SHP77 (cell line): ENCODE measurements around the gene HOXA1.

Experiments
- DNase-seq, 2 experiments: peaks; one replicate each; lab custom pipeline; 2025; lab: John Stamatoyannopoulos, UW

The HOXA1 gene

DNA sequence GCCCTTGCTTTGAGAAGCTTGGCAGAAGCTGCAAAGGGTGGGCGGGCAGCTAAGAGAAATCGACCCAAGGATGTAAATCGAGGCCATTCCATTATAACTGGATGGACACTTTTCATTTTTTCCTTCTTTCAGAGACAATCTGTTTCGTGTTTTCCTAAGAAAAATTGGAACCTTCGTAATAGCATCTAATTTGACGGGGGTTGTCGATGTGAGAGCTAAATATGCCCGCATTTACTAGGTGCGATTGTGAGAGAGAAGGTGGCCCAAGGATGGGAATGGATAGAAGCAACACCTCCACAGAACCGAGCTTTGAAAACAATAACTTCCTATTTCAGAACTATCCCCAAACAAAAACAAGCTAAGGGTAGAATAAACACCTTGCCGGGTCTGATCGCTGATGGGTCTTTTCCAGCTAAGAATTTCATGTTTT is 35.6 kb upstream of the HOXA1 start:
- no peak for DNase-seq

DNA sequence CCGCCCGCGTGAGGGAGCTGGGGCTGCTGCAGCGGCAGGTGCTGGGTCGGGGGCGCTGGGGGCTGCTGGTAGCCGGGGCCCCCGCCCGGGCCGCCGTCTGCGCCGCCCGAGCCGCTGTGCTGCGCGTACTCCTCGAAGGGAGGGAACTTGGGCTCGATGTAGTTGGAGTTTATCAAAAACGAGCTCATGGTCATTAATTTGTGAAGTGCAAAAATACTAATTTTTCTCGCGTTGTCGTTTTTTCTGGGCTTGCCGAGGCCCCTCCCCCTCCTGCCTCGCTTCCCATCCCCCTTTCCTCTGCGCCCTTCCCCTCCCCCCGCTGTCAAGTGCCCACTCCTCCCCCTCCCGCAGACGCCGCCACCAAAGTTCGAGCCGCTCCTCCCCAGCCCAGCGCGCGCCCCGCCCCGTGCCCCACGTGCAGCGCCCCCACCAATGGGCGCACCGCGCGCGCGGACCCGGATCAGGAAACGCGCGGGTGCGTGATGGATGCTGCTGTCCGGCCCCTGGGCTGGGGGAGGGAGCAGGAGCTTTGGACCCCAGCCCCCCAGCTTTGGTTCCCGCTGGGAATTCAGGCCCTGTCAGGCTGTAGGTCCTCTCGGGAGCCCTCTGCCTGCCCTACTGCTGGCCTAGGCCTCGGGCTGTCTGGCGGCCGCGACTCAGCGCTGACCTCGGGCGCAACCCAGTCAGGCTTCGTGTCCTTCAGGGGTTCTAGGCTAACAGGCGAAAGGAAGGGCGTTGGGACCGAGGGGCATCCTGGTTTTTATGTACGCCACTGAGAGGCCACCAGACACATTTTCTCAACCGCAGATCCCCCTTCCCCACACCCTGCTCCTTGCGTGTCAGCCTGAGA is 35.0 kb upstream of the HOXA1 start, which contains the start of gene HOXA4:
Gene HOXA4, minus strand, starts transcription at position 218 of the 850 bp plus-strand sequence. Its CDS starts 24 bp downstream, at position 194.
- DNase-seq: no peak

DNA sequence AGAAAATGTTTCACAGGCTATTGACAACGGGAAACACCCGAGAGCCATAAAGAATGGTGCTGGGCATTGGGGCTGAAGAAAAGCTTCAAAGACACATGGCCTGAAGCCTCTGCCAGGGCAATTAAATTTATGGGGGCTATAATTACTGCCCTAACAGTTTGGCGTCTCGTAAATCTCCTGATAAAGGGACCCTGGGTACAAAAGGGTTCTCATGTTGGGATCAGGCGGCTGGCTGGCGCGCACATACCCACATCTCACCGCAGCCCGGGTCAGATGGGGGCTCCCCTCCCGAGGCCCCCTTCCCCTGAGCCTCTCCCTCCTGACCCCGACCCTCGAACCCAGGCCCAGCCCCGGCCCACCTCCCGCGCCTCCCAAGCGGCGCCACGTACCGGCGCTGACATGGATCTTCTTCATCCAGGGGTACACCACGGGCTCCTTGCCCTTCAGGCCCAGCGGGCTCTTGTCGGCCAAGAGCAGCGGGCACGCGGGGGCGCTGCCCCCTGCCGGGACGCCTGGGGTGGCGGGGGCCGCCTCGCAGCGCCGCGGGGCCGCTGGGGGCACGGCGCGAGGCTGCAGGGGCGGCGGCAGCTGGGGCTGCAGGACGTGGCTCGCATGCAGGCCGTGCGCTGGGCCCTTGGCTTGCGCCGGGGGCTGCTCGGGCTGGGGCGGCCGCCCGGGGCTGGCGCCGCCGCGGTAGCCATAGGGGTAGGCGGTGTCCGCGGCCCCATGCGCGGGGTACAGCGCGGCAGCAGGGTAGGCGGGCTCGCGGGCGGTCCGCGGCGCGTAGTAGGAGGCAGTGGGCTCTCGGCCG is 34.1 kb upstream of the HOXA1 start:
- no peak for DNase-seq

DNA sequence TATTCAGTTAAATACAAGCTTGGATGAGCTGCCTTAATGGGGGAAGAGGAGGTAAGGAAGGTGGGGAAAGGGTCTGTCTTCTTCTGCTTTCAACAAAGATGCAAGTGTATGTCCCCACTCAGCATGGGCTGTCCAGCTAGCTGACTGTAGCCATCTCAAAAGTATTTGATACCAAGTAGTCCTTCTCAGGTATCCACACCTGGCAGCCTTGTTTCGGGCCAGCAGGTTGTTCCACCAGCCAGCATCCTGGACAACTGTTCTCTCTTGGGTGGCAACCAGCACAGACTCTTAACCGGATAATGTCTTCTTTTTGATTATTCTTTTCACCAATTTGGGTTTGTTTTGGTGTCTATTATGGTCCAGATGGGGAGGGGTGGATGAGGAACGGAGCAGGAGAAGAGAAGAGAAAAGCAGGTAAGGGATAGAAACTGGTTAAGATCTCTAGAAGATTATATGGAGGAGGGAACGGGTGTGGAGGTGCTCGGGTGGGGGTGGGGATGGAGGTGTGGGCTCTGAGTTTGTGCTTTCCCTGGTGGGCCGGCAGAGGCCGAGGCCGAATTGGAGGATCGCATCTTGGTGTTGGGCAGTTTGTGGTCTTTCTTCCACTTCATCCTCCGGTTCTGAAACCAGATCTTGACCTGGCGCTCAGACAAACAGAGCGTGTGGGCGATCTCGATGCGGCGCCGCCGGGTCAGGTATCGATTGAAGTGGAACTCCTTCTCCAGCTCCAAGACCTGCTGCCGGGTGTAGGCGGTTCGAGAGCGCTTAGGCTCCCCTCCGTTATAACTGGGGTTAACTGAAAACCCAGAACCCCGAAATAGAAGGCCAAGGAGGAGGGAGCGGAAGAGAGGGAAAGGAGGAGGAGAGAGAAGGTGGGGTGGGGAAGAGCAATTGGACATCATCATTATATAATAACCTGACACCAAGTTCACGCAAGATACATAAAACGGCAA is 33.3 kb upstream of the HOXA1 start:
- no peak for DNase-seq

DNA sequence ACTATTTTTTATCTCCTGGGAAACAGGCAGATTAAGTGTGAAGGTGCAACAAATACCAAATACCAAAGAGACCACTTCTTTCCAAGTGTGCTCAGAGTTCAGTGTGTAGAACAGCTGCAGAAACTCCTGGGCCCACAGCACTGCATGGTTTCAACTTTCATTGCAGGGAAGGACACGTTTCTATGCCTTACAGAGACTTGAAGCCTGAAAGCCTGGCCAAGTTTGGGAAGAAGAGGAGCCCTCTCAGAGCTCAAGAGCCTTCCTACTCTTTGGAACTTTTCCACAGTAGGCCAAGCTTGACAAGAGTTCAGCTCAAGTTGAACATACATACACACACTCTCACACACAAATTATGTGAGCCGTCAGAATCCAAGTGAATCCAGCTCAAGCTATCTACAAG is 32.2 kb upstream of the HOXA1 start:
- DNase-seq: no peak

DNA sequence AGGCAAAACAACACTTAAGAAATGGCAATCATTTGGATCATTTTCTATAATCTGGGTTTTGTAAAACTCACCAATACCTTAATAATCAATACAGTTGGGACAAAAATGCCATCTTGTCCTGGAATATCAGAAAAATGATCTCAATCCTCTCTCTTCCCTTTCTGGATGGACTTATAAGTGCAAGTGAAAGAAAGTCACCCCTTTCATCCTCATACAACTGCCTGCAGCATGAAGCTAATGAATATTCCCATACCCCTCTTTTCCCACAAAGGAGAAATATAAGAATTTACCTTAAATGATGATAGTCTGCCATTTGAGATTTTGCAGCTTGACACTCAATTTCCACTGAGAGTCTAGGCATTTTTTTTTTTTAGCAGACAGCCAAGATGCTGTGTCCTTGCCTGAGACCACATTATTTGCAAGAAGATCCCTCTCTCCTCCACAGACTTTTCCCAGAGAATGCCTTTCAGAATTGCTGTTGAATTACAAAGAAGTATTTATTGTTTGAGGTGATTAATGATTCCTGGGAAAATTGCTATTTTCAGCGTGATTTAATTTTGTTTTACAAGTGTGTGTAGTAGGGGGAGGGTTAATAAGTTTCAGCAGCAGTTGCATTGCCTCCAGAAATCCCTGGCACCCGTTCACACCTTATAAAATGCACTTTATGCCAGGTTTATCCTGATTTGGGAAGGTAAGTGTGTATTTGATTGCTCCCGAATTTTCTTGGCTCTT is 31.0 kb upstream of the HOXA1 start:
- no peak for DNase-seq

DNA sequence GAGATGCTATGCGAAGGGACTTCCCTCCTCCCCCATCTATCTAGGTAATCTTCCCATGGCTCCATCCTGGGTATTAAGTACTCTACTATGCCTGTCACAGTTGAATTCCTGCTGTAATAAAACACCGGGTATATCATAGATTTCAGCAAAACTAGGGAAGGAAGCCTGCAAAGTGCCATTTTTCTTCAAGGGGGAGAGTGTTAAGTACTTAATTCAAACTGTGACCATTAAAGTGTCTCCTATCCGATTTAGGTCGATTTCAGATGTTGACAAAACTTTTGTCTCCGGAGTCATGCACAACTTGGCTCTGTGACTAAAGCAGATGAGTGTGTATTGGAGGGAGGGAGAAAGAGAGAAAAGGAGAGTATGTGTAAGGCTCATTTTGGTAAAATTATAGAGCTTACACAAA is 30.2 kb upstream of the HOXA1 start:
- no peak for DNase-seq

DNA sequence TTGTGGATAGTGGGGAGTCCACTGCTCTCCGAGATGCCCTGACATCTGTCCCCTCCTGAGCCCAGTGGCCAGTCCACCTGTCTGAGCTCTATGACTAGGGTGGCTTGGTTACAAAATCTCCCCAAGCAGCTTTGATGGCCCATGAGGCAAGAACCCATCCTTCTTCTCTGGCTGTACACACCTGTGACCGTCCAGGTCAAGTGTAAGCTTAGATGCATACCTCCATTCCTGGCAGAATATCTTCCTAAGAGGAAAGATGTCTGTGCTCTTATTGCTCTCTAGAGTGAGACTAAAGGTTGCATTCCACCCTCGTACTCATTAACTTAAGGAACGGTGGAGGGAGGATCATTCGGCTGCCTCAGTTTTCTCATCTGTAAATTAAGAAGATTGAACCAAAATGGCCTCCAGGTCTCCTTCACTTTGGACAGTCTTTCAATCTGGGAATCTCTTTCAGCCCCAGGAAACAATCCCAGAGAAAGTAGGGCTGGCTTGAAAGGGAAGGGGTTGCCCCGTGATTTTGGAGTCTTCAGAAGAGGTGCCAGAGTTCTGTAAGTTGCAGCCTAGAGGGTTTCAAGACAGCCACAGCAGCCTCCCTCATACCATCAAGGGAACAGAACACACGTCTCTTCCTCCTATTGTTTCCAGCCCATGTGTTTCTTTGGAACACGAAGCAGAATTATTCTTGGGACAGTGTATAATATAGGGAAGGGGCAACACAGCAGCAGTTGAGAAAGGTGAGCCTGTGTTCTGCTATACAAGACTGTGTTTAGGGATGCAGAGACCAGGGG is 29.3 kb upstream of the HOXA1 start:
- no peak for DNase-seq

DNA sequence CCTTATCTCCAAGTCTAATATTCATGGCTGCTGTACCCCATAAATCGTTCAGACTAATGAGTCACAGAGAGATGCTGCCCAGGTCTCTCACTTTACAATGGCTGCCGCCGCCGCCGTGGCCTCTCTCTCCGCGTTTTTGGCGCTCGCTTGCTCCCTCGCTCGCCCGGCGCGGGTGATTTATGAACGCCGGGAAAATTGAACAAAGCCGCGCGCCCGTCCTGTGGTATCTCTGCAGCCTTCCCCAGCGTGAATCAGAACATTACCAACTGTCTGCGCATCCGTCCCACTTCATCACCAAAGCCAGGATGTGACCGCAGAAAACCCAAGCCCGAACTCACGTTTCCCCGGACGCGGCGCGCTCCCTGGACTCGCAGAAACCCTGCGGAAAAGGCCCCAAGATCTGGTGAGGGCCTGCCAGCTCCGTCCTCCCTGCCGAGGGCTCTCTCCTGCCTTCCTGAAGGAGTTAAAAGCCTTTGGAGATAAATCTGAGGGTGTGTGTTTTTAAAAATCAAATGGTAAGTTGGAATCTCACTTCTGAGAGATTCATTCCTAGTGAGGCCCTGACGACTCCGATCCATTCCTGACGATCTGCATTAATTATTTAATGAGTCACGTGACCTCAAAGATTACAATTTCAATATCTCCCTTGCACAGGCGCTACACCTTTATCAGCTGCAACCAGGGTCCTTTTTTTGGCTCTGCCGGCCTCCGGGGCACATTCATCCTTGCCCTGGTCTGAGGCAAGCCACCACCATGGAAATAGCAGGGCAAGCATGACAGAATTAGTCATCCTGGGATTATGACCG is 28.5 kb upstream of the HOXA1 start:
- DNase-seq: no peak

DNA sequence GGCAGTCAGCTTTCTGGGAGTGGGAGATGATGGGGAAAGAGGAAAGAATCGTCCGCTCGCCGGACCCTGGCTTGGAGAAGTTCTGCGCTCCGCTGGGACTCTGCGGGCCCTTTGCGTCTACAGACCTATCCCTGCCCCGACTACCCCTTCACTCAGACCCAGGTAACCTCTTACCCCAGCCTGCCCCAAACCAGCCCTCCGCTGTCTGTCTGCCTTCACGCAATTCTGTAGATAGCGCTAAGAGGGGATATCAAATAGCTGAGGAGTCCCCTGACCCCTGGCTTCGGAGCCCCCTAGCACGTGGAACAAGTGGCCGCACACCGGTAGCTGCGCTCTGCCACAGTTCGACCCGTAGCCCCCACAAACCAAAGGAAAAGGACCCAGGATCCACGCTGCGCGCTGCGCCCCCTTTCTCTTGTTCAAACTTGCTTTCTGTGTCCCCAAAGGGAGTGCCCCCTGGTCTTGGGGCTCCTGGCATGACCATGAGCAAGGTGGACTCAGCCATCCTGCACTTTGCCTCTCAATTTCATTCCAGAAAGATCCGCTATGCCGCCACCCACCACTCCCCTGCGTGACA is 27.8 kb upstream of the HOXA1 start:
- no peak for DNase-seq

DNA sequence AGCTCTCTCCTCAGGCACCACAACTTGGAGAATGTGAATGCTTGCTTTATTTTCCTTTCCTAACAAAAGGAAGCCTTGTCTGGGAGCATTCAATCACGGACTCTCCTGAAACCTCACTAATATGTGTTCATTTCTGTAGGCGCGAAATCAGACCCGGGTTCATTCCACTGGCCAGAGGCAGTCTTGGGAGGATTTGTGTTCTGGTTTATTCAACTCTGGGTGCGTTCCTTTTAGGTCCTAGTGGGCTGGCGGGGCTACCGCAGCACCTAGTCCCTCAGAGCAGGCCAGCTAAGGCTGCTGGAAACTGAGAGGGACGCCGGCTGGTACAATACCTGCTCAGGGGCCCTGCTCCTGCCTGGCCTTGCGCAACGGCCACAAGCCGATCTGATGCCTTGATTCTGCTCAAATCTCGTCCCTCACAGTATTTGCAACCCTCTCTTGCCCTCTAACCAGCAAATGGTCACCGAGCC is 27.2 kb upstream of the HOXA1 start:
- no peak for DNase-seq

DNA sequence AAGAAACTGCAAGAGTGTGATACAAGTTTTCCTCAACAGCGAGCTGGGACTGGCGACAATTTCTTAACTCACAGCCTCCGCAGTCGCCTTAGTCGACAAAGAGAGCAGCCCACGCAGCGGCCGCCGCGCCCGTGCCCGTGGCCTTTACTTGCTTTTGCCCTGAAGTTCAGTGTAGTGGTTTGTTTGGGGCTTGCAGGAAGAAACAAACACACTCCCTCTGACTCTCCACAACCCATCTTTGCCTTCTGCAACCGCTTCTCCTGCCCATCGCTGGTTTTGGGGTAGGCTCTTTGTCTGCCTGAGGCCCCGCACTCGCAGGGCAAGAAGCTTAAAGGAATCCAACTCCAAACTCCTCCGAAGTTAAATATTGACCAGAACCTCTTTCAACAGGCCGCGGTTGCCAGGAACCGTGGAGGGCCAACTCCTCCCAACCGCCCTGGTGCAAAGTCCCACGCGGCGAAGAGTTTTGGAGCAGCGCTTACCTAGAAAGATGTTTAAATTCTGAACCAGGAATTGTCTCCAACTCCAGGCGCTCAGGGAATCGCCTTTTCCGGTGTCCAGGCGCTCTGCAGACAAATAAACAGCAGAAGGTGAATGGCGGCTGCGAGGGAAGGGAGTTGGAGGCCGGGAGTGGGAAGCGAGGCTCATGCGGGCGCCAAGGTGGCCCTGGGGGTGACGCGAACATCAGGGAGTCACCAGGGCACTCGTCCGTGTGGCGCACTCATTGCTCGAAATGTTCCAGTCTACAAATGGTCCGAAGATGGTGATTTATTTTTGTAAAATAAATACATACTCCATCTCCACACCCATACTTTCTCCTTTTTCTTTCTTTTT is 26.5 kb upstream of the HOXA1 start:
- no peak for DNase-seq

DNA sequence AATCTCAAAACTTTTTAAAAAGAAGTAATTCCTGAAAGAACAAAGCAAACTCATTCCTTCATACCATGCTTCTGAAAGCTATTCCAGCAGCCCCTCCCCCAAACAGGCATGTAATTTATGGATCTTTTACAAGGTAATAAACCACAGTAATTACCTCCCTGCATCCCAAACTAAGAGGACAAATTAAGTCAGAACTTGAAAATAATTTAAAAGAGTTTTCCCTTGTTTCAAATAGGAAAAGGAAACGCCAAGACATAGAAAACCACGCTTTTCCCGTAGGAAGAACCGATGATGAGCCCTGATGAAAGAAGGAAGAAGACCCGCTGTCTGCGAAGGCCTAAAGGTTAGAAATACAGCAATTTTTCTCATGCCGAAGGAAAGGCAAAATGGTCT is 25.9 kb upstream of the HOXA1 start:
- no peak for DNase-seq

DNA sequence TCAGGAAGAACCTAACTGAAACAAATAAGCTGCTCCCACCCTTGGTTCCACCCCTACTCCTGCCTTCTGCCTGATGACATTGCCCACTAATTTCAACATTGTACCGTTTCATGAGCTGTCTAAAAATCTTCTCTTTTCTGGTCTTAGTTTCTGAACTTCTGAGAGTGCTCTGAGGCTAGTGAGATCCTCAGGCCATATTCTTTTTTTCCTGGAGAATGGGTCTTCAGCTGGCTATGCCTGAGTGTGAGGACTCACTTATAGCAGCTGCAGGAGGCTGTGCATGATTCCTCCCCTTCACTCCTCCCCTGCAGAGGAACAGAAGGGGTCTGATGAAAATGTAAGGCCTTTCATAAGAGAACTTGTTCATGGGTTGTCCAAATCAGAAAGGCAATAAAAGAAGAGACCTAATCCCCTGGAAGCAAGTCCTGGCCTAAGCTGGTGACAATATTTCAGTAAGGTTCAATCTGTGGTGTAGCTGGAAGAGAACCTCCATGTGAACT is 23.7 kb upstream of the HOXA1 start:
- DNase-seq: no peak

DNA sequence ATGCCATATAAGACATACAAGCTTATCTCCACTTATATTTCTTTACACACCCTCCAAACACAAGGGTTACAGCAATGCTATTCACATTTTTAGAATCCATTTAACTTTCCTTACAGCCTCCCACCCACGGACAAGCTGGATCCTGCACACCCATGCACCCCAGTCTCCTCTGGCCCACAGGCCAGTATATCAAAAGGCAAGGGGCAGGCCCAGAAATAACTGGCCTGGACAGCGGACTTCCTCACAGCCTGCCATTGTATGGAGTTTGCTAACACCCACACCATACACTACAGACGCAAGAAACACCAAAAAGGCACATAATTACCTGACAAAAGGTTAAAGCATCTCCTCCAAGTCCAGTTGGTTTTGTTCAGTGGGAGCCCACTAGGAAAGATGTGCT is 22.8 kb upstream of the HOXA1 start:
- DNase-seq: no peak

DNA sequence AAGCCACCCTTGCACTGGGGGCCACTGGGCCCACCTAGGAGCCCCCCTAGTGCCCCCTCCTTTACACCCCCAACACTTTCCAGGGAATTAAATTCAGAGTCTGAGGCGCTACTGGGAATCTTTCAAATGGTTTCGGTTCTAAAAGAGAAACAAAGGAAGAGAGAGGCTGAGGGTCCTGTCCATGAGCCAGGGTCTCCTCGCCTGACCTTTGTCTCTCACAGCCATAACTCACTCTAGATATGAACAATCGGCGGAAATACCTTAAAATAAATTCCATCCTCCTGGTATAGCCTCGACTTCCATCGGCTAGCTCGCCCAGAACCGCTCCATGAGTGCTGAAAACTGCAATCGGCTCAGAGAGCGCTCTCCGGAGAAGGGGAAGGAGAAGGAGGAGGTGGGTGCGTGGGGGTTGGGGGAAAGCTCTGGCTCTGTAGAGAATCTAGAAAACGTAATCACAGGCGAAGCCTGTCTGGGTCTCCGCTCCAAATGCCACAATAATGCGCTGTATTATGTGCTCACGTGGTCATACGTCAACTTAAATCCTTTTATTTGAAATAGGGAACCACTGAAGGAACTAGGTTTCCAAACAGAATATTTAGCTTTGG is 22.2 kb upstream of the HOXA1 start:
- no peak for DNase-seq
